AG04450 (cell line): ENCODE measurements around the gene NUP210. TPM values are rescaled to one million over a fixed set of nuclear protein-coding genes. Genes with fewer than 3 reads are reported as not detected.
"Not testable (repeated sequence)": the region's sequence is repeated elsewhere in the genome, so short reads cannot be mapped to it uniquely, and the experiment has no call there.

ENCODE experiments used
- CTCF ChIA-PET: fragments of 300-600, 350-600 bp; formaldehyde crosslinking; extraction: SDS; loops from one replicate; lab custom pipeline; 2022; ENCODE audit warnings: antibody characterized with exemption, inconsistent platforms; lab: Charles Lee
- POLR2A ChIA-PET: fragments of 350-600 bp; formaldehyde crosslinking; extraction: SDS; loops from one replicate; lab custom pipeline; 2021; ENCODE audit warnings: antibody characterized with exemption, inconsistent platforms; lab: Yijun Ruan, JAX
- DNase-seq: peaks from one replicate; pipeline ENCODE4 v3.0.0-alpha.2; 2011; ENCODE audit warnings: low read depth, low spot score
- H3K27ac ChIP-seq: one replicate; pipeline ENCODE4 v1.5.1; 2012; ENCODE audit warnings: low read depth, low read length, control low read depth
- H3K27me3 ChIP-seq: one replicate; pipeline ENCODE4 v1.6.0; 2012; ENCODE audit warnings: low read length; ENCODE audit not compliant: control insufficient read depth, insufficient read depth
- H3K4me3 ChIP-seq: 2 replicates; pipeline ENCODE4 v1.5.1; 2011; ENCODE audit warnings: mild to moderate bottlenecking, low read depth, low read length, control low read depth
- H3K9me3 ChIP-seq: 2 replicates; pipeline ENCODE4 v1.5.1; 2012; ENCODE audit warnings: low read length; ENCODE audit not compliant: control insufficient read depth, insufficient read depth
- polyA plus RNA-seq: library from polyadenylated mRNA; depleted of rRNA; stranded (reverse); fragments of >200 nt; gene quantifications from 2 replicates; pipeline ENCODE4 v1.2.3, GENCODE V29; 2011
- TF ChIP-seq, protein P1 (sequence below): IDR thresholded peaks from 2 replicates; pipeline ENCODE4 v1.5.1; 2011; ENCODE audit warnings: low read depth, low read length, control low read depth, inconsistent platforms

NUP210 gene
- polyA plus RNA-seq, 1 experiment, result 0.05 TPM

DNA sequence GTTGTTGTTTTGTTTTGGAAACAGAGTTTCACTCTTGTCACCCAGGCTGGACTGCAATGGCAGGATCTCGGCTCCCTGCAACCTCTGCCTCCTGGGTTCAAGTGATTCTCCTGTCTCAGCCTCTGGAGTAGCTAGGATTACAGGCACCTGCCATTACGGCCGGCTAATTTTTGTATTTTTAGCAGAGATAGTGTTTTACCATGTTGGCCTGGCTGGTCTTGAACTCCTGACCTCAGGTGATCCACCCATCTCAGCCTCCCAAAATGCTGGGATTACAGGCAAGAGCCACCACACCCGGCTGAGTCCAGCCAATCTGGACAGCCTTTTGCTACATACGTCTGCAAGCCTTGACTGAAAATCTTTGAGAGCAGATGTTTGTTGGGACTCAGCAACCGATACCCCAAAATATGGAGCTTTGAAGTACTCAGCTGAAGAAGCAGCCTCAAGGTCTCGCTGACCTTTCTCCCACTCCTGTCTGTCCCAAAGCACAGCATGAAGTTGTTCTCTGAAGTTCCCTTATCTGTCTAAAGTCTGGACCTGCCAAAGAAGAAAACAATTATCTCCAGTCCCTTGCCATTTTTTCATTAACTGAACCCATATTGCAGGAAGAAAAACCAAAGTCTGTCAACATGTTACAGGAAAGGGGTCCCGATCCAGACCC, 9.6 kb upstream of the NUP210 start:
- TF ChIP-seq, protein P1, sequence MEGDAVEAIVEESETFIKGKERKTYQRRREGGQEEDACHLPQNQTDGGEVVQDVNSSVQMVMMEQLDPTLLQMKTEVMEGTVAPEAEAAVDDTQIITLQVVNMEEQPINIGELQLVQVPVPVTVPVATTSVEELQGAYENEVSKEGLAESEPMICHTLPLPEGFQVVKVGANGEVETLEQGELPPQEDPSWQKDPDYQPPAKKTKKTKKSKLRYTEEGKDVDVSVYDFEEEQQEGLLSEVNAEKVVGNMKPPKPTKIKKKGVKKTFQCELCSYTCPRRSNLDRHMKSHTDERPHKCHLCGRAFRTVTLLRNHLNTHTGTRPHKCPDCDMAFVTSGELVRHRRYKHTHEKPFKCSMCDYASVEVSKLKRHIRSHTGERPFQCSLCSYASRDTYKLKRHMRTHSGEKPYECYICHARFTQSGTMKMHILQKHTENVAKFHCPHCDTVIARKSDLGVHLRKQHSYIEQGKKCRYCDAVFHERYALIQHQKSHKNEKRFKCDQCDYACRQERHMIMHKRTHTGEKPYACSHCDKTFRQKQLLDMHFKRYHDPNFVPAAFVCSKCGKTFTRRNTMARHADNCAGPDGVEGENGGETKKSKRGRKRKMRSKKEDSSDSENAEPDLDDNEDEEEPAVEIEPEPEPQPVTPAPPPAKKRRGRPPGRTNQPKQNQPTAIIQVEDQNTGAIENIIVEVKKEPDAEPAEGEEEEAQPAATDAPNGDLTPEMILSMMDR, result no peak
- no peaks in the 10 kb centered on the region for H3K9me3 ChIP-seq
- ChIA-PET CTCF (interaction anchor here (1.6 kb wide), 1 partner anchor 23 kb away, joined by 7 read pairs; no protein-coding TSS in a partner anchor), POLR2A (no interaction called here)
- no peak for DNase-seq
- H3K27me3 ChIP-seq, result peaks cover 7% of the 10 kb centered on the region
- no peak overlapping the region for H3K27ac ChIP-seq
- no peak overlapping the region for H3K4me3 ChIP-seq

DNA sequence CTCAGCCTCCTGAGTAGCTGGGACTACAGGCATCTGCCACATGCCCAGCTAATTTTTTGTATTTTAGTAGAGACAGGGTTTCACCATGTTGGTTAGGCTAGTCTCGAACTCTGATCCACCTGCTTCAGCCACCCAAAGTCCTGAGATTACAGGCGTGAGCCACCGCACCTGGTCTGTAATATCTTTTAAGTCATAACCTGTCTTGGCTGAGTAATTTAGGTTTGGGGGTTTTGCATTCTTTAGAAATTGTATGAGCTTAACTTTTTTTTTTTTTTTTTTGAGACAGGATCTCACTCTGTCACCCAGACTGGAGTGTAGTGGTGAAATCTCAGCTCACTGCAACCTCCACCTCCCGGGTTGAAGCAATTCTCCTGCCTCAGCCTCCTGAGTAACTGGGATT, 8.6 kb upstream of the NUP210 start:
- H3K4me3 ChIP-seq, H3K27me3 ChIP-seq, H3K27ac ChIP-seq, H3K9me3 ChIP-seq, POLR2A ChIA-PET, DNase-seq: not testable (repeated sequence)
- CTCF ChIA-PET, result interaction anchor here (1.6 kb wide), 1 partner anchor 25 kb away, joined by 7 read pairs; no protein-coding TSS in a partner anchor

GRCh38 chr3:13427662-13428603, 7.8 kb upstream of the NUP210 start:
- H3K9me3 ChIP-seq, result no peaks in the 10 kb centered on the region
- H3K27me3 ChIP-seq, result peaks cover 7% of the 10 kb centered on the region
- H3K4me3 ChIP-seq, result no peak overlapping the region
- TF ChIP-seq, protein P1, result no peak
- DNase-seq, result no peak
- POLR2A ChIA-PET, result no interaction called here
- no peak overlapping the region for H3K27ac ChIP-seq
- CTCF ChIA-PET, result interaction anchor here (0.6 to 1.6 kb wide), 2 partner anchors 25 to 52 kb away, joined by 3 to 7 read pairs; partner anchors contain the start of gene HDAC11

DNA sequence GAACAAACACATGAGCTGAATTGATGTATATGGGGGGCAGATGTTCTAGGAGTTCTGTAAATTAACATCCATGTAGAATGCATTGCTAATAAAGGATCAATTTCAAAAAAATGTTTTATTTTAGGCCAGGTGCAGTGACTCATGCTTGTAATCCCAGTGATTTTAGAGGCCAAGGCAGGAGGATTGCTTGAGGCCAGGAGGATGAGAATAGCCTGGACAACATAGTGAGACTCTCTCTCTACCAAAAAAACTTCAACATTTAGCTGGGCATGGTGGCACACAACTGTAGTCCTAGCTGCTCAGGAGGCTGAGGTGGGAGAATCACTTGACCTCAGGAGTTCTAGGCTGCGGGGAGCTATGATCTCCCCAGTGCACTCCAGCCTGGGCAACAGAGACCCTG, 6.5 kb upstream of the NUP210 start:
- Histone ChIP-seq H3K9me3 (no peaks in the 10 kb centered on the region), H3K27me3 (peaks cover 7% of the 10 kb centered on the region), H3K27ac (no peak overlapping the region), H3K4me3 (no peak overlapping the region)
- CTCF ChIA-PET, result interaction anchor here (0.8 to 1.3 kb wide), 2 partner anchors 27 to 334 kb away, joined by 3 to 7 read pairs; no protein-coding TSS in a partner anchor
- DNase-seq, result no peak
- POLR2A ChIA-PET, result no interaction called here
- TF ChIP-seq, protein P1, result no peak

- H3K9me3 ChIP-seq, result no peaks in the 10 kb centered on the region
- H3K27me3 ChIP-seq, result peaks cover 13% of the 10 kb centered on the region
- no peak for DNase-seq
- ChIA-PET POLR2A (no interaction called here), CTCF (no interaction called here)
- H3K4me3 ChIP-seq, result no peak overlapping the region
- H3K27ac ChIP-seq, result no peak overlapping the region
- TF ChIP-seq, protein P1, result no peak
These were observed 5.6 kb upstream of the NUP210 start for GRCh38 chr3:13425689-13426088.
